Sigmoid colon (tissue), 7 donors: Measurements from ENCODE around the gene DEFB132. TPM values are rescaled to one million over a fixed set of nuclear protein-coding genes. Genes with fewer than 3 reads are reported as not detected.

Experiments
- DNase-seq: peaks from one replicate; pipeline ENCODE4 v3.0.0-alpha.2; 2019
- H3K27ac ChIP-seq, 4 donors: fragments of 200-600 bp; sonication (generic); one replicate each; pipeline ENCODE4 v1.5.1; 2016 to 2019; ENCODE audit warnings: mild to moderate bottlenecking in 1 of 4
- H3K27me3 ChIP-seq, 3 donors: fragments of 200-600 bp; sonication (generic); one replicate each; pipeline ENCODE4 v1.5.1; 2019; ENCODE audit warnings: mild to moderate bottlenecking in 1 of 3
- H3K36me3 ChIP-seq, 4 donors: fragments of 200-600 bp; sonication (generic); one replicate each; pipeline ENCODE4 v1.5.1; 2016 to 2019
- H3K4me1 ChIP-seq, 4 donors: fragments of 200-600 bp; sonication (generic); one replicate each; pipeline ENCODE4 v1.5.1; 2017 to 2019
- H3K4me3 ChIP-seq, 4 donors: fragments of 200-600 bp; sonication (generic); one replicate each; pipeline ENCODE4 v1.5.1; 2017 to 2019; ENCODE audit warnings: mild to moderate bottlenecking in 2 of 4, moderate library complexity in 1 of 4
- H3K9me3 ChIP-seq, 4 donors: fragments of 200-600 bp in 3 of 4; sonication (generic) in 3 of 4; one replicate each; pipeline versions ENCODE4 v1.5.1 to v1.6.1; 2013 to 2019
- EP300 ChIP-seq, 4 donors: sonication (generic); formaldehyde crosslinking; IDR thresholded peaks; one replicate each; pipeline ENCODE4 v1.6.1; 2017; ENCODE audit warnings: antibody characterized with exemption in 4 of 4
- POLR2A ChIP-seq, 2 donors: fragments of 450-650 bp; IDR thresholded peaks; one replicate each; pipeline ENCODE4 v1.6.1; 2016; ENCODE audit warnings: antibody characterized with exemption in 2 of 2, mild to moderate bottlenecking in 2 of 2, moderate library complexity in 2 of 2
- POLR2AphosphoS5 ChIP-seq, 4 donors: sonication (generic); formaldehyde crosslinking; IDR thresholded peaks; one replicate each; pipeline ENCODE4 v1.6.1; 2017; ENCODE audit warnings: antibody characterized with exemption in 4 of 4
- WGBS, 2 donors: extraction: QIAGEN DNeasy Blood & Tissue Kit; methylation state at CpG; one replicate each; pipeline ENCODE4 v1.1.7; 2013; 5-methylcytosine and 5-hydroxymethylcytosine counted together
- intact Hi-C: fragments of 100-400 bp; cut with DNase I; formaldehyde crosslinking; loops from one replicate; pipeline ENCODE4 v1.15.1; 2023
- polyA plus RNA-seq, 3 donors: library from polyadenylated mRNA; stranded (reverse); fragments of 200-250 nt; gene quantifications; one replicate each; pipeline ENCODE4 v1.2.3, GENCODE V29; 2013
- total RNA-seq, 4 donors: library from RNA; depleted of rRNA; stranded (reverse); fragments of >200 nt; gene quantifications; one replicate each; pipeline ENCODE4 v1.1.0, GENCODE V29; 2016
- TF ChIP-seq, protein P1 (sequence below), 4 experiments: fragments of 450-650 bp in 3 of 4; fragments of 200-600 bp in 1 of 4; IDR thresholded peaks; one replicate each; pipeline ENCODE4 v1.5.1; 2016 to 2019; ENCODE audit warnings: antibody characterized with exemption in 4 of 4, mild to moderate bottlenecking in 3 of 4, moderate library complexity in 2 of 4
- donor health status: healthy with polysubstance abuse.
- donor health status: Bipolar disorder and iron deficiency.
- donor health status: healthy.

The DEFB132 gene
- total and polyA plus RNA-seq, 7 donors = 0.06 TPM; not detected in 6

GRCh38 chr20:226958-227357, 30.6 kb upstream of the DEFB132 start, which contains the start of gene DEFB129:
TSS of gene DEFB129 (plus strand) at chr20:227258. CDS start at chr20:227289, 31 bp downstream.
- TF ChIP-seq, protein P1, sequence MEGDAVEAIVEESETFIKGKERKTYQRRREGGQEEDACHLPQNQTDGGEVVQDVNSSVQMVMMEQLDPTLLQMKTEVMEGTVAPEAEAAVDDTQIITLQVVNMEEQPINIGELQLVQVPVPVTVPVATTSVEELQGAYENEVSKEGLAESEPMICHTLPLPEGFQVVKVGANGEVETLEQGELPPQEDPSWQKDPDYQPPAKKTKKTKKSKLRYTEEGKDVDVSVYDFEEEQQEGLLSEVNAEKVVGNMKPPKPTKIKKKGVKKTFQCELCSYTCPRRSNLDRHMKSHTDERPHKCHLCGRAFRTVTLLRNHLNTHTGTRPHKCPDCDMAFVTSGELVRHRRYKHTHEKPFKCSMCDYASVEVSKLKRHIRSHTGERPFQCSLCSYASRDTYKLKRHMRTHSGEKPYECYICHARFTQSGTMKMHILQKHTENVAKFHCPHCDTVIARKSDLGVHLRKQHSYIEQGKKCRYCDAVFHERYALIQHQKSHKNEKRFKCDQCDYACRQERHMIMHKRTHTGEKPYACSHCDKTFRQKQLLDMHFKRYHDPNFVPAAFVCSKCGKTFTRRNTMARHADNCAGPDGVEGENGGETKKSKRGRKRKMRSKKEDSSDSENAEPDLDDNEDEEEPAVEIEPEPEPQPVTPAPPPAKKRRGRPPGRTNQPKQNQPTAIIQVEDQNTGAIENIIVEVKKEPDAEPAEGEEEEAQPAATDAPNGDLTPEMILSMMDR (IDR thresholded peaks at IDR 0.05) = no peak
- TF ChIP-seq POLR2A (IDR thresholded peaks at IDR 0.05) = no peak
- TF ChIP-seq EP300 (IDR thresholded peaks at IDR 0.05) = no peak
- no peak for TF ChIP-seq POLR2AphosphoS5 (IDR thresholded peaks at IDR 0.05)
- Histone ChIP-seq H3K4me1 (no peaks in the 10 kb centered on the region), H3K27me3 (no peaks in the 10 kb centered on the region), H3K4me3 (no peak within 1 kb of the TSS), H3K36me3 (no peaks in the 10 kb centered on the region), H3K27ac (no peak within 1 kb of the TSS), H3K9me3 (no peaks in the 10 kb centered on the region)
- 76 to 81% methylated on average over 3 of the region's 3 CpGs for WGBS, 2 donors
- intact Hi-C loops = no loop called here
- no peak for DNase-seq

- Histone ChIP-seq H3K36me3 (no peaks in the 10 kb centered on the region), H3K9me3 (no peaks in the 10 kb centered on the region), H3K4me1 (no peaks in the 10 kb centered on the region), H3K27me3 (no peaks in the 10 kb centered on the region), H3K27ac (no peak overlapping the region), H3K4me3 (no peak overlapping the region)
- intact Hi-C loops = no loop called here
- 52 to 79% methylated on average over 3 of the region's 3 CpGs for WGBS, 2 donors
- TF ChIP-seq EP300 (IDR thresholded peaks at IDR 0.05) (no peak), POLR2AphosphoS5 (IDR thresholded peaks at IDR 0.05) (no peak), POLR2A (IDR thresholded peaks at IDR 0.05) (no peak)
- TF ChIP-seq, protein P1 (IDR thresholded peaks at IDR 0.05) = no peak
- no peak for DNase-seq
Measured at GRCh38 chr20:227439-228105, 30.0 kb upstream of the DEFB132 start.

- WGBS, 2 donors = 77 to 84% methylated on average over 1 of the region's 1 CpG
- H3K27ac ChIP-seq = no peak overlapping the region
- H3K4me3 ChIP-seq = no peak overlapping the region
- H3K4me1 ChIP-seq = no peaks in the 10 kb centered on the region
- no peaks in the 10 kb centered on the region for H3K9me3 ChIP-seq
- DNase-seq = no peak
- H3K27me3 ChIP-seq = no peaks in the 10 kb centered on the region
- H3K36me3 ChIP-seq = no peaks in the 10 kb centered on the region
- intact Hi-C loops = no loop called here
- TF ChIP-seq POLR2A (IDR thresholded peaks at IDR 0.05) = no peak
- TF ChIP-seq, protein P1 (IDR thresholded peaks at IDR 0.05) = no peak
- TF ChIP-seq POLR2AphosphoS5 (IDR thresholded peaks at IDR 0.05) = no peak
- TF ChIP-seq EP300 (IDR thresholded peaks at IDR 0.05) = no peak
Measured at GRCh38 chr20:235891-236290, 21.6 kb upstream of the DEFB132 start.

DNA sequence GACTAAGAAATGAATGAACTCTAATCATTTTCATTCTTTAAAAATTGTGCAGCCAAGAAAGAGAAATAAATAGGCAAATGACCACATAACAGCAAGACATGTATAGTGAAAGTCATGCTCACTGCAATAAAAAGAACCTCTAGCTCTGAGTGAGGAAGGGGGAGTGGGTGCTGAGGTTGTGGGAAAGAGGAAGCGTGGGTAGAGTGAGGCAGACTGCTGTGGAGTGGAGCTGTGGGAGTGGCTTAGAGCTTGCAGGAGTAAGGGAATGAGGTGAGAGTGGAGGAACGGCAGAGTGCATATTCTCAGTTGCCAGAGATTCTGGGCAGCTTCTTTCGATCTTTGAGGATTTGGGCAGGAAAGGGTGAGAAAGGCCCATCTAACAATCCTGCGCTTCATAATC, 20.0 kb upstream of the DEFB132 start:
- no peaks in the 10 kb centered on the region for H3K4me1 ChIP-seq
- H3K27me3 ChIP-seq = no peaks in the 10 kb centered on the region
- H3K36me3 ChIP-seq = no peaks in the 10 kb centered on the region
- no peaks in the 10 kb centered on the region for H3K9me3 ChIP-seq
- intact Hi-C loops = no loop called here
- TF ChIP-seq POLR2A (IDR thresholded peaks at IDR 0.05) = no peak
- TF ChIP-seq, protein P1 (IDR thresholded peaks at IDR 0.05) = no peak
- TF ChIP-seq EP300 (IDR thresholded peaks at IDR 0.05) = no peak
- no peak for TF ChIP-seq POLR2AphosphoS5 (IDR thresholded peaks at IDR 0.05)
- WGBS, 2 donors = 37 to 53% methylated on average over 4 of the region's 4 CpGs
- no peak overlapping the region for H3K27ac ChIP-seq
- no peak for DNase-seq
- H3K4me3 ChIP-seq = no peak overlapping the region

GRCh38 chr20:237929-238328, 19.6 kb upstream of the DEFB132 start:
- DNase-seq = no peak
- Histone ChIP-seq H3K36me3 (no peaks in the 10 kb centered on the region), H3K4me1 (no peaks in the 10 kb centered on the region), H3K27me3 (no peaks in the 10 kb centered on the region), H3K4me3 (no peak overlapping the region), H3K9me3 (no peaks in the 10 kb centered on the region), H3K27ac (no peak overlapping the region)
- 62 to 64% methylated on average over 3 of the region's 3 CpGs for WGBS, 2 donors
- TF ChIP-seq, protein P1 (IDR thresholded peaks at IDR 0.05) = no peak
- intact Hi-C loops = no loop called here
